ENCODE data around the gene TAF6L. TPM values are rescaled to one million over a fixed set of nuclear protein-coding genes. Genes with fewer than 3 reads are reported as not detected.
"Not testable (repeated sequence)": the region's sequence is repeated elsewhere in the genome, so short reads cannot be mapped to it uniquely, and the experiment has no call there.

The TAF6L gene
- total RNA-seq, 1 donor from 2014 or later = 37.6 TPM

GRCh38 chr11:62811659-62812058, 40.5 kb downstream of the TAF6L start:
- H3K27ac Mint-ChIP-seq = no peak overlapping the region
- no peak overlapping the region for H3K4me3 Mint-ChIP-seq
- TF ChIP-seq CTCF (conservative IDR thresholded peaks at IDR 0.05) = no peak
- H3K9me3 Mint-ChIP-seq = no peaks in the 10 kb centered on the region
- H3K36me3 Mint-ChIP-seq = peaks cover 9% of the 10 kb centered on the region
- DNase-seq (ENCODE audit: extremely low spot score, unreplicated experiment) = no peak
- peaks cover 3% of the 10 kb centered on the region for H3K4me1 Mint-ChIP-seq (ENCODE audit: unreplicated experiment)
- no peaks in the 10 kb centered on the region for H3K27me3 Mint-ChIP-seq

- Mint-ChIP-seq H3K27ac (no peak overlapping the region), H3K4me1 (ENCODE audit: unreplicated experiment) (no peaks in the 10 kb centered on the region), H3K27me3 (no peaks in the 10 kb centered on the region), H3K9me3 (no peaks in the 10 kb centered on the region), H3K36me3 (peaks cover 14% of the 10 kb centered on the region), H3K4me3 (no peak overlapping the region)
- no peak for DNase-seq (ENCODE audit: extremely low spot score, unreplicated experiment)
- TF ChIP-seq CTCF (conservative IDR thresholded peaks at IDR 0.05) = no peak
Observed at GRCh38 chr11:62816557-62816956, 45.4 kb downstream of the TAF6L start.

- no peak for TF ChIP-seq CTCF (conservative IDR thresholded peaks at IDR 0.05)
- no peak for DNase-seq (ENCODE audit: extremely low spot score, unreplicated experiment)
- Mint-ChIP-seq H3K9me3 (no peaks in the 10 kb centered on the region), H3K4me1 (ENCODE audit: unreplicated experiment) (no peaks in the 10 kb centered on the region), H3K27ac (no peak overlapping the region), H3K4me3 (no peak overlapping the region), H3K27me3 (no peaks in the 10 kb centered on the region), H3K36me3 (peaks cover 14% of the 10 kb centered on the region)
Observed at GRCh38 chr11:62817129-62817528, 45.9 kb downstream of the TAF6L start.

- H3K36me3 Mint-ChIP-seq = peaks cover 36% of the 10 kb centered on the region
- TF ChIP-seq CTCF (conservative IDR thresholded peaks at IDR 0.05) = no peak
- no peaks in the 10 kb centered on the region for H3K4me1 Mint-ChIP-seq (ENCODE audit: unreplicated experiment)
- no peak overlapping the region for H3K4me3 Mint-ChIP-seq
- H3K9me3 Mint-ChIP-seq = no peaks in the 10 kb centered on the region
- DNase-seq (ENCODE audit: extremely low spot score, unreplicated experiment) = no peak
- H3K27ac Mint-ChIP-seq = no peak overlapping the region
- H3K27me3 Mint-ChIP-seq = no peaks in the 10 kb centered on the region
Observed at GRCh38 chr11:62823677-62824076, 52.5 kb downstream of the TAF6L start.

GRCh38 chr11:62828130-62828529, 56.9 kb downstream of the TAF6L start:
- H3K4me3 Mint-ChIP-seq; DNase-seq (ENCODE audit: extremely low spot score, unreplicated experiment); H3K27me3 Mint-ChIP-seq; H3K27ac Mint-ChIP-seq; H3K9me3 Mint-ChIP-seq: not testable (repeated sequence)
- H3K4me1 Mint-ChIP-seq (ENCODE audit: unreplicated experiment) = peaks cover 10% of the 10 kb centered on the region
- peaks cover 30% of the 10 kb centered on the region for H3K36me3 Mint-ChIP-seq

- DNase-seq (ENCODE audit: extremely low spot score, unreplicated experiment) = peak; percentile 73
- Mint-ChIP-seq H3K36me3 (peaks cover 19% of the 10 kb centered on the region), H3K9me3 (no peaks in the 10 kb centered on the region), H3K27me3 (no peaks in the 10 kb centered on the region), H3K27ac (peak overlapping the region; percentile 100), H3K4me3 (peak overlapping the region; percentile 99), H3K4me1 (ENCODE audit: unreplicated experiment) (peaks cover 10% of the 10 kb centered on the region)
- no peak for TF ChIP-seq CTCF (conservative IDR thresholded peaks at IDR 0.05)
Observed at GRCh38 chr11:62830904-62831519, 59.8 kb downstream of the TAF6L start.
